ENCODE results near the gene CDK5R2.

CDK5R2 gene

GRCh38 chr2:218985021-218985324, 25.5 kb downstream of the CDK5R2 start, which contains the start of gene FEV:
FEV (minus strand) TSS chr2:218985184; CDS start chr2:218985075, 109 bp downstream.
- H3K4me1 ChIP-seq (ENCODE audit: insufficient read depth, insufficient read length): peaks cover 20% of the 10 kb centered on the region
- TF ChIP-seq YY1 (IDR thresholded peaks at IDR 0.05; ENCODE audit: insufficient read depth, insufficient read length) (no peak), SUZ12 (IDR thresholded peaks at IDR 0.05; ENCODE audit: extremely low read depth, insufficient read depth, insufficient read length) (peak; percentile 92)
- no peaks in the 10 kb centered on the region for H3K36me3 ChIP-seq (ENCODE audit: insufficient read depth, insufficient read length, low read length)
- H3K4me3 ChIP-seq (ENCODE audit: insufficient read length, low read depth): peak within 1 kb of the TSS; percentile 41
- peak within 1 kb of the TSS; percentile 37 for H3K9ac ChIP-seq (ENCODE audit: insufficient read length, low read depth)
- DNase-seq (ENCODE audit: low read depth, low spot score): no peak
- peaks cover 96% of the 10 kb centered on the region for H3K27me3 ChIP-seq (ENCODE audit: insufficient read depth, insufficient read length)
- no peaks in the 10 kb centered on the region for H3K9me3 ChIP-seq (ENCODE audit: insufficient read depth, low read length)

GRCh38 chr2:218985325-218986091, 26.0 kb downstream of the CDK5R2 start:
- H3K9me3 ChIP-seq (ENCODE audit: insufficient read depth, low read length): no peaks in the 10 kb centered on the region
- peak overlapping the region; percentile 38 for H3K4me3 ChIP-seq (ENCODE audit: insufficient read length, low read depth)
- peaks cover 98% of the 10 kb centered on the region for H3K27me3 ChIP-seq (ENCODE audit: insufficient read depth, insufficient read length)
- DNase-seq (ENCODE audit: low read depth, low spot score): no peak
- no peaks in the 10 kb centered on the region for H3K36me3 ChIP-seq (ENCODE audit: insufficient read depth, insufficient read length, low read length)
- H3K9ac ChIP-seq (ENCODE audit: insufficient read length, low read depth): no peak overlapping the region
- peaks cover 20% of the 10 kb centered on the region for H3K4me1 ChIP-seq (ENCODE audit: insufficient read depth, insufficient read length)
- TF ChIP-seq YY1 (IDR thresholded peaks at IDR 0.05; ENCODE audit: insufficient read depth, insufficient read length) (no peak), ZNF274 (IDR thresholded peaks at IDR 0.05; ENCODE audit: low read depth, low read length) (no peak), SUZ12 (IDR thresholded peaks at IDR 0.05; ENCODE audit: extremely low read depth, insufficient read depth, insufficient read length) (peak; percentile 97)

GRCh38 chr2:218986148-218986761, 26.8 kb downstream of the CDK5R2 start:
- Histone ChIP-seq H3K9ac (ENCODE audit: insufficient read length, low read depth) (no peak overlapping the region), H3K4me3 (ENCODE audit: insufficient read length, low read depth) (no peak overlapping the region), H3K27me3 (ENCODE audit: insufficient read depth, insufficient read length) (peaks cover 98% of the 10 kb centered on the region), H3K9me3 (ENCODE audit: insufficient read depth, low read length) (no peaks in the 10 kb centered on the region), H3K4me1 (ENCODE audit: insufficient read depth, insufficient read length) (peaks cover 20% of the 10 kb centered on the region), H3K36me3 (ENCODE audit: insufficient read depth, insufficient read length, low read length) (no peaks in the 10 kb centered on the region)
- TF ChIP-seq YY1 (IDR thresholded peaks at IDR 0.05; ENCODE audit: insufficient read depth, insufficient read length): no peak
- no peak for TF ChIP-seq SUZ12 (IDR thresholded peaks at IDR 0.05; ENCODE audit: extremely low read depth, insufficient read depth, insufficient read length)
- TF ChIP-seq ZNF274 (IDR thresholded peaks at IDR 0.05; ENCODE audit: low read depth, low read length): no peak
- DNase-seq (ENCODE audit: low read depth, low spot score): no peak

GRCh38 chr2:218988164-218988563, 28.7 kb downstream of the CDK5R2 start:
- H3K36me3 ChIP-seq (ENCODE audit: insufficient read depth, insufficient read length, low read length): no peaks in the 10 kb centered on the region
- H3K9ac ChIP-seq (ENCODE audit: insufficient read length, low read depth): no peak overlapping the region
- no peak for DNase-seq (ENCODE audit: low read depth, low spot score)
- TF ChIP-seq ZNF274 (IDR thresholded peaks at IDR 0.05; ENCODE audit: low read depth, low read length) (no peak), SUZ12 (IDR thresholded peaks at IDR 0.05; ENCODE audit: extremely low read depth, insufficient read depth, insufficient read length) (no peak), YY1 (IDR thresholded peaks at IDR 0.05; ENCODE audit: insufficient read depth, insufficient read length) (no peak)
- no peak overlapping the region for H3K4me3 ChIP-seq (ENCODE audit: insufficient read length, low read depth)
- peaks cover 10% of the 10 kb centered on the region for H3K4me1 ChIP-seq (ENCODE audit: insufficient read depth, insufficient read length)
- no peaks in the 10 kb centered on the region for H3K9me3 ChIP-seq (ENCODE audit: insufficient read depth, low read length)
- peaks cover 98% of the 10 kb centered on the region for H3K27me3 ChIP-seq (ENCODE audit: insufficient read depth, insufficient read length)

- H3K9me3 ChIP-seq (ENCODE audit: insufficient read depth, low read length): no peaks in the 10 kb centered on the region
- no peak for DNase-seq (ENCODE audit: low read depth, low spot score)
- H3K4me1 ChIP-seq (ENCODE audit: insufficient read depth, insufficient read length): peaks cover 10% of the 10 kb centered on the region
- H3K4me3 ChIP-seq (ENCODE audit: insufficient read length, low read depth): no peak overlapping the region
- TF ChIP-seq ZNF274 (IDR thresholded peaks at IDR 0.05; ENCODE audit: low read depth, low read length): no peak
- TF ChIP-seq SUZ12 (IDR thresholded peaks at IDR 0.05; ENCODE audit: extremely low read depth, insufficient read depth, insufficient read length): no peak
- no peak for TF ChIP-seq YY1 (IDR thresholded peaks at IDR 0.05; ENCODE audit: insufficient read depth, insufficient read length)
- no peaks in the 10 kb centered on the region for H3K36me3 ChIP-seq (ENCODE audit: insufficient read depth, insufficient read length, low read length)
- H3K27me3 ChIP-seq (ENCODE audit: insufficient read depth, insufficient read length): peaks cover 98% of the 10 kb centered on the region
- H3K9ac ChIP-seq (ENCODE audit: insufficient read length, low read depth): no peak overlapping the region
These were observed 29.2 kb downstream of the CDK5R2 start for GRCh38 chr2:218988650-218989049.

- Histone ChIP-seq H3K4me3 (ENCODE audit: insufficient read length, low read depth) (no peak overlapping the region), H3K9me3 (ENCODE audit: insufficient read depth, low read length) (no peaks in the 10 kb centered on the region), H3K36me3 (ENCODE audit: insufficient read depth, insufficient read length, low read length) (no peaks in the 10 kb centered on the region), H3K27me3 (ENCODE audit: insufficient read depth, insufficient read length) (peaks cover 99% of the 10 kb centered on the region), H3K9ac (ENCODE audit: insufficient read length, low read depth) (no peak overlapping the region), H3K4me1 (ENCODE audit: insufficient read depth, insufficient read length) (peaks cover 4% of the 10 kb centered on the region)
- no peak for DNase-seq (ENCODE audit: low read depth, low spot score)
- TF ChIP-seq YY1 (IDR thresholded peaks at IDR 0.05; ENCODE audit: insufficient read depth, insufficient read length) (no peak), SUZ12 (IDR thresholded peaks at IDR 0.05; ENCODE audit: extremely low read depth, insufficient read depth, insufficient read length) (no peak), ZNF274 (IDR thresholded peaks at IDR 0.05; ENCODE audit: low read depth, low read length) (no peak)
These were observed 30.6 kb downstream of the CDK5R2 start for GRCh38 chr2:218990052-218990451.

GRCh38 chr2:218990612-218991011, 31.1 kb downstream of the CDK5R2 start:
- peaks cover 100% of the 10 kb centered on the region for H3K27me3 ChIP-seq (ENCODE audit: insufficient read depth, insufficient read length)
- H3K36me3 ChIP-seq (ENCODE audit: insufficient read depth, insufficient read length, low read length): no peaks in the 10 kb centered on the region
- no peak for DNase-seq (ENCODE audit: low read depth, low spot score)
- H3K4me3 ChIP-seq (ENCODE audit: insufficient read length, low read depth): no peak overlapping the region
- H3K4me1 ChIP-seq (ENCODE audit: insufficient read depth, insufficient read length): peaks cover 4% of the 10 kb centered on the region
- H3K9ac ChIP-seq (ENCODE audit: insufficient read length, low read depth): no peak overlapping the region
- TF ChIP-seq ZNF274 (IDR thresholded peaks at IDR 0.05; ENCODE audit: low read depth, low read length) (no peak), YY1 (IDR thresholded peaks at IDR 0.05; ENCODE audit: insufficient read depth, insufficient read length) (no peak), SUZ12 (IDR thresholded peaks at IDR 0.05; ENCODE audit: extremely low read depth, insufficient read depth, insufficient read length) (no peak)
- no peaks in the 10 kb centered on the region for H3K9me3 ChIP-seq (ENCODE audit: insufficient read depth, low read length)
